Fibroblast of villous mesenchyme (primary cell): Measurements from ENCODE around the gene DUSP8. TPM values are rescaled to one million over a fixed set of nuclear protein-coding genes. Genes with fewer than 3 reads are reported as not detected.

Source experiments
- DNase-seq: peaks from one replicate; pipeline ENCODE4 v3.0.0-alpha.2; 2010; ENCODE audit warnings: low read depth
- H3K4me3 ChIP-seq: 2 replicates; pipeline ENCODE4 v1.5.1; 2011; ENCODE audit warnings: low read depth, mild to moderate bottlenecking, low read length
- total RNA-seq: library from RNA; depleted of rRNA; stranded (reverse); fragments of >200 nt; gene quantifications from 2 replicates; pipeline ENCODE4 v1.2.3, GENCODE V29; 2012
- TF ChIP-seq, protein P1 (sequence below): IDR thresholded peaks from 2 replicates; pipeline ENCODE4 v1.5.1; 2012; ENCODE audit warnings: low read depth, mild to moderate bottlenecking, low read length; ENCODE audit not compliant: insufficient read depth

Gene DUSP8
- total RNA-seq, 1 donor: 0.86 TPM

DNA sequence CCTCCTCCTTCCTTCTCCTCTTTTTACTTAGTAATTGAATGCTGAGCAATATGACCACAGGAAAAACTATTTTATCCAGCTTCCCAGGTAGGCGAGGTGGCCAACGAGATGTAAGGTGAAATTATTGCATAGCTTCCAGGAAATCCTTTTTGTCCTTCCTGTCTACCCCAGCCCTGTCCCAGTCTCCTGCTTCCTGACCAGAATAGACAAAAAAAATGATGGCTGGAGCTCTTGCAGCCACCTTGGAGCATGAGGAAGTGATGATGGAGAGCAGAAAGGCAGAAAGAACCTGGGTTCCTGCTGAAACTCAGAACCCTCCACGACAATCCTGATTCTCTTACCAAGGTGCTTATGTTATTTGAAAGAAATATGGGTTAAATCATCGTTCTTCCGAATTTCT lies 33.9 kb downstream of the DUSP8 start:
- TF ChIP-seq, protein P1, sequence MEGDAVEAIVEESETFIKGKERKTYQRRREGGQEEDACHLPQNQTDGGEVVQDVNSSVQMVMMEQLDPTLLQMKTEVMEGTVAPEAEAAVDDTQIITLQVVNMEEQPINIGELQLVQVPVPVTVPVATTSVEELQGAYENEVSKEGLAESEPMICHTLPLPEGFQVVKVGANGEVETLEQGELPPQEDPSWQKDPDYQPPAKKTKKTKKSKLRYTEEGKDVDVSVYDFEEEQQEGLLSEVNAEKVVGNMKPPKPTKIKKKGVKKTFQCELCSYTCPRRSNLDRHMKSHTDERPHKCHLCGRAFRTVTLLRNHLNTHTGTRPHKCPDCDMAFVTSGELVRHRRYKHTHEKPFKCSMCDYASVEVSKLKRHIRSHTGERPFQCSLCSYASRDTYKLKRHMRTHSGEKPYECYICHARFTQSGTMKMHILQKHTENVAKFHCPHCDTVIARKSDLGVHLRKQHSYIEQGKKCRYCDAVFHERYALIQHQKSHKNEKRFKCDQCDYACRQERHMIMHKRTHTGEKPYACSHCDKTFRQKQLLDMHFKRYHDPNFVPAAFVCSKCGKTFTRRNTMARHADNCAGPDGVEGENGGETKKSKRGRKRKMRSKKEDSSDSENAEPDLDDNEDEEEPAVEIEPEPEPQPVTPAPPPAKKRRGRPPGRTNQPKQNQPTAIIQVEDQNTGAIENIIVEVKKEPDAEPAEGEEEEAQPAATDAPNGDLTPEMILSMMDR: no peak
- no peak overlapping the region for H3K4me3 ChIP-seq
- no peak for DNase-seq

DNA sequence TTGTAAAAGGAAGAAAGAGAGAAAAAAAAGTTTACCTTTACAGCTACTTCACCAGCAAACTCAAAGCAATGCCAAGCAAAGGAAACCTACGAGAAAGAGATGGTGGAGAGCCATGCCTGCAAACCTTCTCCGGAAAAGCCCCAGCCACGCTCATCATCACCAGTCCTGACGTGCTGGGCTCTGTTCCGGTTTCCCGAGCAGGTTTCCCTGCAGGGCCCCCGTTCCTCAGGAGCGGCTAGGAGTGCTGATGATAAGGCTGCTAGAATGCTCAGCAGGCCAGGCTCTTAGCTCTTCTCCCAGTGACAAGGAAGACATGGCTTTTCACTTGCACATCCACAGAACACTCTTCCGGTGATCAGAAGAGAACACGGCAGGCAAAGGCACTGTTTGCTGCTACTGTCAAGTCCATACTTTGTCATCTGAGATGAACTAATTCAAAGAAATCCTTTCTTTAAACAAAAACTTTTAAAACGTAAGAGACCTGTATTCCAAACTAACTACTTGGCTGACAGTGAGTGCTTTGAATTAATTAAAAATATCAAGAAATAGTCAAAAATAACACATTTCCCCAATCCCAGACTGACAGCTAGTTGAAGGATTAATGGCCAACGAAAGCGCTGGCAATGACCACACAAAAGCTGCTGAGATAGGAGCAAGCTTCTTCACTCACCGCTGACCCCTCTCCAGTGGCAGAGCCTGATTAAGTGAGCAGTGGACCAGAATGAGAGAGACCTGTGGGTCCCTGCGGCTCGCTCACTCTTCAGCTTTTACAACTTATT lies 35.8 kb downstream of the DUSP8 start:
- H3K4me3 ChIP-seq: no peak overlapping the region
- TF ChIP-seq, protein P1: no peak
- DNase-seq: no peak

- H3K4me3 ChIP-seq: no peak overlapping the region
- DNase-seq: peak; percentile 14
- TF ChIP-seq, protein P1: no peak
Measured at GRCh38 chr11:1534682-1535081, 37.4 kb downstream of the DUSP8 start.

GRCh38 chr11:1534171-1534570 lies 37.9 kb downstream of the DUSP8 start:
- TF ChIP-seq, protein P1: no peak
- no peak for DNase-seq
- H3K4me3 ChIP-seq: no peak overlapping the region

DNA sequence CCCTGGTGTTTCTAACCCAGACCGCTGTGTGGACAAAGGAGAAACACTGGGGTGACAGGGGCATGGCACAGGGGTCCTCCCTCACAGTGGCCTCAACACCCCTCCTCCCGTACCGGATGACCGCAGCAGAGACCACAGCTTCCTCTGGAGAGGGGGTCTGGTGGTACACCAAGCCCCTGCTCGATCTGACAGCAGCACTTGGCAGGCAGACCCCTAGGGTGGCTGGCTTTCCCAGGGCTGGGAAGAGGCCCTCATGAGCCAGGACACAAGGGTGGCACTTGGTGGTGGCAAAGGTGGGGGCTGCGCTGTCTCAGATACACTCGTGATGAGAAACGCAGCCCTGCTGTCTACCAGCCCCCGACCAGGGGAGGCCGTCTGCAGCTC lies 38.7 kb downstream of the DUSP8 start:
- TF ChIP-seq, protein P1: no peak
- no peak overlapping the region for H3K4me3 ChIP-seq
- DNase-seq: no peak

GRCh38 chr11:1532606-1533341 lies 39.3 kb downstream of the DUSP8 start:
- no peak for DNase-seq
- TF ChIP-seq, protein P1: no peak
- H3K4me3 ChIP-seq: no peak overlapping the region
